HG03342 (cell line): Measurements from ENCODE around the gene FIGNL2.
"Not testable (repeated sequence)": the region's sequence is repeated elsewhere in the genome, so short reads cannot be mapped to it uniquely, and the experiment has no call there.

Experiments used
- ATAC-seq: cut with Tn5 transposase; IDR thresholded peaks from one replicate; pipeline ENCODE4 v1.9.1; 2021; ENCODE audit warnings: mild to moderate bottlenecking, moderate library complexity; ENCODE audit not compliant: unreplicated experiment

Gene FIGNL2

GRCh38 chr12:51837286-51837685 is 11.2 kb downstream of the FIGNL2 start:
- no peak for ATAC-seq

- ATAC-seq = no peak
Observed at GRCh38 chr12:51836827-51837173, 11.7 kb downstream of the FIGNL2 start.

- no peak for ATAC-seq
Observed at GRCh38 chr12:51836041-51836826, 12.3 kb downstream of the FIGNL2 start.

GRCh38 chr12:51834411-51834810 is 14.1 kb downstream of the FIGNL2 start:
- no peak for ATAC-seq

- ATAC-seq = no peak
Observed at GRCh38 chr12:51833448-51834227, 14.9 kb downstream of the FIGNL2 start.

GRCh38 chr12:51832354-51833107 is 16.0 kb downstream of the FIGNL2 start:
- ATAC-seq = no peak

- not testable (repeated sequence) for ATAC-seq
Observed at GRCh38 chr12:51831817-51832216, 16.7 kb downstream of the FIGNL2 start.

GRCh38 chr12:51829641-51830040 is 18.9 kb downstream of the FIGNL2 start:
- ATAC-seq = no peak

- ATAC-seq = no peak
Observed at GRCh38 chr12:51829011-51829481, 19.5 kb downstream of the FIGNL2 start.

GRCh38 chr12:51827925-51828818 is 20.3 kb downstream of the FIGNL2 start:
- no peak for ATAC-seq

- ATAC-seq = no peak
Observed at GRCh38 chr12:51826881-51827280, 21.6 kb downstream of the FIGNL2 start.

GRCh38 chr12:51825216-51825615 is 23.3 kb downstream of the FIGNL2 start:
- no peak for ATAC-seq

- no peak for ATAC-seq
Observed at GRCh38 chr12:51823875-51824565, 24.5 kb downstream of the FIGNL2 start.

- no peak for ATAC-seq
Observed at GRCh38 chr12:51822956-51823355, 25.6 kb downstream of the FIGNL2 start.

GRCh38 chr12:51822261-51822616 is 26.3 kb downstream of the FIGNL2 start:
- ATAC-seq = no peak

GRCh38 chr12:51821440-51822260 is 26.9 kb downstream of the FIGNL2 start:
- ATAC-seq = no peak

- ATAC-seq = no peak
Observed at GRCh38 chr12:51820526-51821439, 27.7 kb downstream of the FIGNL2 start.
